H9 (cell line): ENCODE results near the gene EVI5L. TPM values are rescaled to one million over a fixed set of nuclear protein-coding genes. Genes with fewer than 3 reads are reported as not detected.

Experiments used
- DNase-seq: peaks from one replicate; pipeline ENCODE4 v3.0.0-alpha.2; 2017
- H2AFZ ChIP-seq: one replicate; pipeline ENCODE4 v1.6.1; 2013; ENCODE audit warnings: mild to moderate bottlenecking, low read length, control low read depth, moderate library complexity
- H2AK5ac ChIP-seq: 2 replicates; pipeline ENCODE4 v1.6.1; 2013; ENCODE audit warnings: low read length, control low read depth, mixed read lengths; ENCODE audit not compliant: insufficient read length
- H2BK120ac ChIP-seq: one replicate; pipeline ENCODE4 v1.6.1; 2013; ENCODE audit warnings: low read depth, mild to moderate bottlenecking, low read length, control low read depth, inconsistent platforms; ENCODE audit not compliant: poor library complexity, severe bottlenecking
- H2BK12ac ChIP-seq: 2 replicates; pipeline ENCODE4 v1.6.1; 2013; ENCODE audit warnings: low read length, control low read depth, mixed read lengths, low read depth; ENCODE audit not compliant: insufficient read length
- H2BK15ac ChIP-seq: 2 replicates; pipeline ENCODE4 v1.6.1; 2013; ENCODE audit warnings: low read depth, low read length, control low read depth
- H2BK20ac ChIP-seq: one replicate; pipeline ENCODE4 v1.6.1; 2013; ENCODE audit warnings: low read depth, mild to moderate bottlenecking, low read length, control low read depth, inconsistent platforms; ENCODE audit not compliant: poor library complexity, severe bottlenecking
- H2BK5ac ChIP-seq: 2 replicates; pipeline ENCODE4 v1.6.1; 2013; ENCODE audit warnings: low read length, control low read depth, mixed read lengths; ENCODE audit not compliant: insufficient read length
- H3K14ac ChIP-seq: 2 replicates; pipeline ENCODE4 v1.6.1; 2013; ENCODE audit warnings: low read length, control low read depth; ENCODE audit not compliant: insufficient read depth
- H3K18ac ChIP-seq: 2 replicates; pipeline ENCODE4 v1.6.1; 2013; ENCODE audit warnings: low read depth, mild to moderate bottlenecking, mixed read lengths, low read length, control low read depth; ENCODE audit not compliant: insufficient read length
- H3K23ac ChIP-seq: 2 replicates; pipeline ENCODE4 v1.6.1; 2013; ENCODE audit warnings: low read length, control low read depth, mixed read lengths, low read depth; ENCODE audit not compliant: insufficient read length
- H3K23me2 ChIP-seq: 2 replicates; pipeline ENCODE4 v1.6.1; 2013; ENCODE audit warnings: low read depth, mild to moderate bottlenecking, mixed read lengths, low read length, control low read depth; ENCODE audit not compliant: insufficient read length, poor library complexity, severe bottlenecking
- H3K27ac ChIP-seq: 2 replicates; pipeline ENCODE4 v1.5.1; 2013; ENCODE audit warnings: low read length, control low read depth, mixed read lengths, low read depth; ENCODE audit not compliant: insufficient read length
- H3K27me3 ChIP-seq: 2 replicates; pipeline ENCODE4 v1.6.1; 2013; ENCODE audit warnings: low read length, control low read depth, inconsistent platforms; ENCODE audit not compliant: insufficient read depth
- H3K4ac ChIP-seq: 2 replicates; pipeline ENCODE4 v1.6.1; 2013; ENCODE audit warnings: low read depth, mild to moderate bottlenecking, control low read depth, inconsistent platforms, low read length, moderate library complexity
- H3K4me1 ChIP-seq: 2 replicates; pipeline ENCODE4 v1.6.1; 2013; ENCODE audit warnings: low read length, control low read depth, inconsistent platforms; ENCODE audit not compliant: insufficient read depth
- H3K4me2 ChIP-seq: 2 replicates; pipeline ENCODE4 v1.6.1; 2013; ENCODE audit warnings: low read length, control low read depth, mixed read lengths; ENCODE audit not compliant: insufficient read length, insufficient read depth
- H3K56ac ChIP-seq: 2 replicates; pipeline ENCODE4 v1.6.1; 2013; ENCODE audit warnings: low read depth, mild to moderate bottlenecking, mixed read lengths, low read length, control low read depth; ENCODE audit not compliant: insufficient read length
- H3K79me1 ChIP-seq: 2 replicates; pipeline ENCODE4 v1.6.1; 2013; ENCODE audit warnings: low read depth, mild to moderate bottlenecking, moderate library complexity, low read length, control low read depth, inconsistent platforms; ENCODE audit not compliant: insufficient read depth, poor library complexity, severe bottlenecking
- H3K79me2 ChIP-seq: 2 replicates; pipeline ENCODE4 v1.6.1; 2013; ENCODE audit warnings: low read length, control low read depth, inconsistent platforms; ENCODE audit not compliant: insufficient read depth
- H3K9ac ChIP-seq: 2 replicates; pipeline ENCODE4 v1.6.1; 2013; ENCODE audit warnings: low read length, control low read depth, mixed read lengths; ENCODE audit not compliant: insufficient read length; ENCODE audit errors: extremely low read depth
- H3K9me3 ChIP-seq: one replicate; pipeline ENCODE4 v1.6.1; 2013; ENCODE audit warnings: low read depth, low read length, inconsistent platforms; ENCODE audit not compliant: control insufficient read depth
- H3T11ph ChIP-seq: one replicate; pipeline ENCODE4 v1.6.1; 2013; ENCODE audit warnings: mild to moderate bottlenecking, low read length, control low read depth, inconsistent platforms
- H4K20me1 ChIP-seq: one replicate; pipeline ENCODE4 v1.6.1; 2013; ENCODE audit not compliant: control insufficient read depth, insufficient read length, insufficient read depth
- H4K5ac ChIP-seq: 2 replicates; pipeline ENCODE4 v1.6.1; 2013; ENCODE audit warnings: low read depth, mild to moderate bottlenecking, mixed read lengths, low read length, control low read depth; ENCODE audit not compliant: insufficient read length
- H4K8ac ChIP-seq: replicated peaks from 2 replicates; pipeline ENCODE4 v1.6.1; 2013; ENCODE audit warnings: low read length, control low read depth, mixed read lengths, low read depth; ENCODE audit not compliant: insufficient read length
- H4K91ac ChIP-seq: 2 replicates; pipeline ENCODE4 v1.6.1; 2013; ENCODE audit warnings: low read depth, mild to moderate bottlenecking, moderate library complexity, mixed read lengths, low read length, control low read depth; ENCODE audit not compliant: insufficient read length
- H3K27ac Mint-ChIP-seq, 3 experiments: 2 replicates in 2 of 3; 3 replicates in 1 of 3; pipeline ENCODE4 v1.8.0; 2020 to 2021; ENCODE audit warnings: mixed read lengths in 3 of 3, mild to moderate bottlenecking in 1 of 3, moderate library complexity in 1 of 3
- H3K27me3 Mint-ChIP-seq: 2 replicates; pipeline ENCODE4 v1.8.0; 2021; ENCODE audit warnings: low read depth, mild to moderate bottlenecking, moderate library complexity, mixed read lengths
- H3K36me3 Mint-ChIP-seq, 3 experiments: 2 replicates in 2 of 3; 3 replicates in 1 of 3; pipeline ENCODE4 v1.8.0; 2020 to 2021; ENCODE audit warnings: low read depth in 3 of 3, mixed read lengths in 3 of 3; ENCODE audit not compliant: insufficient read depth in 1 of 3
- H3K4me1 Mint-ChIP-seq, 2 experiments: 2 replicates each; pipeline ENCODE4 v1.8.0; 2020; ENCODE audit warnings: mixed read lengths in 2 of 2
- H3K4me3 Mint-ChIP-seq, 2 experiments: 2 replicates in 1 of 2; 3 replicates in 1 of 2; pipeline ENCODE4 v1.8.0; 2020 to 2021; ENCODE audit warnings: mild to moderate bottlenecking in 2 of 2, mixed read lengths in 2 of 2, moderate library complexity in 1 of 2
- H3K9me3 Mint-ChIP-seq, 2 experiments: 2 replicates in 1 of 2; 3 replicates in 1 of 2; pipeline ENCODE4 v1.8.0; 2020; ENCODE audit warnings: mild to moderate bottlenecking in 2 of 2, mixed read lengths in 2 of 2, moderate library complexity in 1 of 2
- CTCF ChIP-seq: fragments of 200-600 bp; sonication (generic); conservative IDR thresholded peaks from 3 replicates; pipeline ENCODE4 v1.8.0; 2021; ENCODE audit warnings: antibody characterized with exemption, mild to moderate bottlenecking
- WGBS: extraction: QIAGEN DNeasy Blood & Tissue Kit; methylation state at CpG from one replicate; pipeline ENCODE4 v1.1.7; 2013; ENCODE audit warnings: missing lambda C conversion rate, low lambda C conversion rate, mixed read lengths; ENCODE audit not compliant: insufficient read length; ENCODE audit errors: extremely low coverage; 5-methylcytosine and 5-hydroxymethylcytosine counted together
- total RNA-seq: library from RNA; stranded (reverse); gene quantifications from 2 replicates; pipeline ENCODE4 v1.2.1, GENCODE V29; 2021

The EVI5L gene
- total RNA-seq, 1 experiment from 2014 or later: 7.1 TPM

- Histone ChIP-seq H4K20me1 (no peaks in the 10 kb centered on the region), H3K79me2 (no peaks in the 10 kb centered on the region), H3K4me1 (no peaks in the 10 kb centered on the region), H3K27me3 (no peaks in the 10 kb centered on the region), H2BK120ac (no peak overlapping the region), H3T11ph (no peak overlapping the region), H3K56ac (no peak overlapping the region), H3K79me1 (no peaks in the 10 kb centered on the region), H3K9ac (no peak overlapping the region), H3K23ac (no peak overlapping the region), H2BK5ac (no peak overlapping the region), H2BK12ac (no peak overlapping the region), H2BK20ac (no peak overlapping the region), H2AK5ac (no peak overlapping the region), H3K27ac (no peak overlapping the region), H4K5ac (no peak overlapping the region), H4K8ac (no peak overlapping the region), H2AFZ (no peak overlapping the region), H4K91ac (no peak overlapping the region), H3K4me2 (no peak overlapping the region), H3K18ac (no peak overlapping the region), H3K14ac (no peak overlapping the region), H2BK15ac (no peak overlapping the region), H3K9me3 (no peaks in the 10 kb centered on the region), H3K4ac (no peak overlapping the region), H3K23me2 (peaks cover 3% of the 10 kb centered on the region)
- Mint-ChIP-seq H3K4me3 (no peak overlapping the region), H3K27me3 (peaks cover 29% of the 10 kb centered on the region), H3K36me3 (no peaks in the 10 kb centered on the region), H3K9me3 (peaks cover 5 to 10% of the 10 kb centered on the region in 2 experiments; a peak in 3 of 5 replicates), H3K4me1 (peaks cover 4 to 8% of the 10 kb centered on the region in 2 experiments), H3K27ac (no peak overlapping the region)
- no CpG with 5 or more reads among the region's 8 CpGs for WGBS
- no peak for TF ChIP-seq CTCF
- DNase-seq: no peak
Measured at GRCh38 chr19:7885818-7886217, 55.8 kb downstream of the EVI5L start.
